ENCODE results near the gene BICDL2.

The BICDL2 gene

DNA sequence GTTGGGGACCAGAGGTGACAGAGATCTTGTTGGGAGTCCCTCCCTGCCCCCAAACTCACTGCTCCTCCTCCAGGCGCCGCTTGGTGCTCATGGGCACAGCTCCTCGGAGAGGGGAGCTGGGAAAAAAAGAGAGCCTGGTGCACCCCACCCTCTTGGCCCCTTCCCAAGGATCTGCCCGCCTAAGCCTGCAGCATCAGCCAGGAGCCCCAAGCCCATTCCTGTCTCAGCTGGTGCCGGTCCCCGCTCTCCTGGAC lies 13.4 kb downstream of the BICDL2 start:
- no peak for DNase-seq

GRCh38 chr16:3022684-3023414 lies 13.9 kb downstream of the BICDL2 start:
- DNase-seq = no peak

GRCh38 chr16:3022208-3022683 lies 14.5 kb downstream of the BICDL2 start:
- no peak for DNase-seq

GRCh38 chr16:3021449-3022207 lies 15.1 kb downstream of the BICDL2 start:
- DNase-seq = no peak

DNA sequence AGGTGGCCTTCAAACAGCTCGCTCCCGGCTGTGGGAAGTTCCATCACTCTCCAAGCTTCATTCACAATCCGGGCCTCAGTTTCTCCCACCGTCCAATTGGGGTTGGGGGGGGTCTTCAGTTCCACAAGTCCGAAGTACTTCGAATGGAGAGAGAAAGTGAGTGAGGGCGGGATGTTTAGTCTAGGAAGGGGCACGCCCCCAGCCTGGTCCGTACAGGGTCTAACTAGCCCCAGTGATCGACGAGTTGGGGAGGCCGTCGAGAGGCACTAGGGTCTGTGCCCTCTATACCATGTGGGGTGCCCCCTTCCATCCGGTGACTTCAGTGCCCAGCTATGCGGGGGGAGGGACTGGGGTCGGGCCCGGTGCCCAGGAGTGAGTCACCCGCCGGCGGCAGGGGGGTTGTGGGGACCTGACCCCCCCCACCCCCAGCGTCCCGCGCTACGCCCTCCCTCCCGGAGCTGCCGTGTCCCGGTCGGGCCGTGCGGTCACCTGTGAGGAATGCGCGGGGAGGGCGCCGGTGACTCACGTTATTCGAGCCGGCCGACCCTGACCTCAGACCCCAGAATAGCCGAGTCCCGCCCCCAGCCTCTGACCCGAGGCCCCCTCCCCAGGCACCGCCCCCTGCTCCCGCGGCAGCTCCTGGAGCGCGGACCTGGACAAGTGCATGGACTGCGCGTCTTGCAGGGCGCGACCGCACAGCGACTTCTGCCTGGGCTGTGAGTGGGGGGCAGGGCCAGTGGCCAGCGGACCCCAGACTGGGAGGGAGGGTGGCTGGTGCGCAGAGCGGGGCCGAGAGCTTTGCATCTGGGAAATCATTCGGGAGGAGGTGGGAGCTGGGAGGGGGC lies 15.9 kb downstream of the BICDL2 start:
- DNase-seq = peak in 1 of 2 donors; percentile 24

DNA sequence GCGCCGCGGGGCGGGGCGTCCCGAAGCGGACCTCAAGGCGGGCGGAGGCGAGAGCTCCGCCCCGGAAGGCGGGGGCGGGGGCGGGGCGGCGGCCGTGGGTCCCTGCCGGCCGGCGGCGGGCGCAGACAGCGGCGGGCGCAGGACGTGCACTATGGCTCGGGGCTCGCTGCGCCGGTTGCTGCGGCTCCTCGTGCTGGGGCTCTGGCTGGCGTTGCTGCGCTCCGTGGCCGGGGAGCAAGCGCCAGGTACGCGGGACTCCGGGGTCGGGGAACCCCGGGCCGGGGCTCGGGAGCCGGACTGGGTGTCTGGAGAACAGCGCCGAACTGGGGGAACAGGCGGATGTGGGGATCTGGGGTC lies 16.5 kb downstream of the BICDL2 start, which contains the start of gene TNFRSF12A:
TNFRSF12A (plus strand) TSS at position 122 of the 357 bp plus-strand sequence; CDS start at position 152, 30 bp downstream.
- DNase-seq = peak in 1 of 2 donors; percentile 33

DNA sequence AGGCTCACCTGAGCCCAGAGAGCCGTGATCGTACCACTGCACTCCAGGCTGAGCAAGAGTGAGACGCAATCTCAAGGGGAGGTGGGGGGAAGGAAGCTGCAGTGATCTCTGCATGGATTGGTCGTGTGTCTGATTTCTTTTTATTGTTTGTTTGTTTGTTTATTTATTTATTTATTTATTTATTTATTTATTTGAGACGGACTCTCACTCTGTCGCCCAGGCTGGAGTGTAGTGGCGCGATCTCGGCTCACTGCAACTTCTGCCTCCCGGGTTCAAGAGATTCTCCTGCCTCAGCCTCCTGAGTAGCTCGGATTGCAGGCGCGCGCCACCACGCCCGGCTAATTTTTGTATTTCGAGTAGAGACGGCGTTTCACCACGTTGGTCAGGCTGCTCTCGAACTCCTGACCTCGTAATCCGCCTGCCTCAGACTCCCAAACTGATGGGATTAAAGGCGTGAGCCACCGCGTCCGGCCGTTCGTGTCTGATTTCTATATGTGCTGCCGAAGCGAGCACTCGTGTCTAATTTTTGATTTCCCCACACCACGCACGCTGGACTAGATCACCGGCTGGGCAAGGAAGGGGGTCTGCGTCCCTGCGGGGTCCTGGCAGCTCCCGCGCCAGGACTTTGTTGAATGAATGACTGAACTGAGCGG lies 17.0 kb downstream of the BICDL2 start:
- no peak for DNase-seq

DNA sequence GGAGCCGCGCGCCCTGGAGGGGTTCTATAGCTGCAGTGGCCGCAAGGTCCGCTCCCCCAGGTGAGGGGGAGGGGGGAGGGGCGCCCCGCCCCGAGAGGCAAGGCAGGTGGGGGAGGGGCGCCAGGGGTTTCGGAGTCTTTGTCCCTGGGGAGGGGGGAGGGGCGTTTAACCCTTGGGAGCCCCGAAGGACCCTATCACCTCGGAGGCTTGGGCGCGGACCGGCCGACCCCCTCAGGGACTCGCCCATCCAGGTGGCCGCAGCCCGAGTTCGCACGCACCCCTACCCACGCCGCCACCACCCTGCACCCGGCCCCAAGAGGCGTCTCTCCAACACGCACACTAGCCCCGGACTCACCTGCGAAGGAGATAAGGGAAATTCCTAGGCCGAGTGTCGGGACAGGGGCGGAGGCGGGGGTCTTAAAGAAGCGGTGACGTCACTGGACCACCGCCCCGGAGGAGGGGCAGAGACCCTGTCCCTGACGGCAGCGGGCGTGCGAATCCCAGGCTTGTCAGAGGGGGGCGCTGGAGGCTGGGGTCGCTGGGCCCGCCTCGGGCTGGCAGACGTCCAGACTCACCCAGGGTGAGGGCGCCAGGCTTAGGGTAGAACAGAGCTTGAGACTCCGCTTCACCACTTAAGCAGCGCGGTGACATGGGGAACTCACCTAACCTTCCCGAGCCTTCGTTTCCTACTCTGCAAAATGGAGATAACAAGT lies 18.8 kb downstream of the BICDL2 start, which contains the start of gene CLDN6:
CLDN6 (minus strand) TSS at position 390 of the 713 bp plus-strand sequence. CDS start 2,162 bp downstream, outside the sequence.
- no peak for DNase-seq

GRCh38 chr16:3017344-3017743 lies 19.4 kb downstream of the BICDL2 start:
- DNase-seq = no peak

DNA sequence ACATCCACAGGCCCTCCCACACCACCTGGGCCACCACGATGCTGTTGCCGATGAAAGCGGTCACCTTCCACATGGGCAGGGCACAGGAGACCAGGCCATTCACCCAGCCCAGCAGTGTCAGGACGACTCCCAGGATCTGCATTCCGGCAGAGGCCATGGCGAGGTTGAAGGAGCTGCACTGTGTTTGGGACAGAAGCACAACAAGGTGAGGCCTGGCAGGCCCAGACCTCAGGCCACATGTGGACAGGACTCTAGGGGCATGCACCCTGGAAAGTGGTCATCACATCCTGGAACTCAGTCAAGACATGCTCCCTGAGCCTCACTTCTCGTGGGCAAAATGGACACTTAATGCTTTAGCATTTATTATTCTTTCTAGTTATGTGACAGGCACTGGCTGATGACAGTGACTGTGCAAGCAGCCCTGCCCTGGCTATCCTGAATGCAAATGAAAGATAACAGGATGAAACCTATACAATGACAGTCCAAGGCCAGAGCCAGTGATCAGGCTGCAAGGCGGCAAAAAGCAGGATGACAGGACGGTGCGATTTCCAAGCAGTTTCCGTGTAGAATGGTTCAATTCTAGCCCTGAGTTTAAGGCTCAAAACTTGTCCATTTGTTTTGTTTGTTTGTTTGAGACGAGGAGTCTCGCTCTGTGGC lies 20.8 kb downstream of the BICDL2 start:
- no peak for DNase-seq

GRCh38 chr16:3014971-3015370 lies 21.8 kb downstream of the BICDL2 start:
- DNase-seq = no peak

DNA sequence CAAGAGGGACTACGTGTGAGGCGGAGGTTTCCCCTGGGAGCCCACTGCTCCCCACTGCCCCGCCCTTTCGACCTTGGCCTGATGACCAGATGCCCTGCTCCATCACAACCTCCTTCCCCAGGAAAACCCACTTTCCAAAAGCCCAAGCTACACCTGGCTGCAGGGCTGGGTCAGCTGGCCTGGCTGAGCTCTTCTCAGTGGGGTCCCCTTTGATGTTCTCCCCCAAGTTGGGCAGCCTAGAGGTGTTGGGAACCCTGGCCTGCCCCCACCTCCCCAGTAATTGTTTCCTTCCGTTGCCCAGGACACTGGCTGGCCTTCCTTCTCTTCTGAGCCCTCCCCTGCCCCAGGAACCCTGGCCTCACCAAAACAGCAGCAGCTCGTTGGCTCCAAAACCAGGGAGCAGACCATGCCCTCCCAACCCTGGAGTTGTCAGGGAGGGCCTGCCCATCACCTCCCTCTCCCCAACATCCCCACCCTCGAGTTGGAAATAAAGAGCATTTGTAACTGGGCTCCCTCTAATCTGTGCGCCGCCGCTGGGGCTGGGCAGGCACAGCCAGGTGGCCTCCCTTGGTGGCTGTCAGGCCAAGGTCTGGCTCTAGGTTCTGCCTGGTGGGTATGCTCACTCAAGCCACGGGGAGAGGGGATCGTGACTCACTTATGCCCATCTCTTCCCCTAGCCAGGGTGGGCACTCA lies 22.6 kb downstream of the BICDL2 start:
- DNase-seq = no peak

DNA sequence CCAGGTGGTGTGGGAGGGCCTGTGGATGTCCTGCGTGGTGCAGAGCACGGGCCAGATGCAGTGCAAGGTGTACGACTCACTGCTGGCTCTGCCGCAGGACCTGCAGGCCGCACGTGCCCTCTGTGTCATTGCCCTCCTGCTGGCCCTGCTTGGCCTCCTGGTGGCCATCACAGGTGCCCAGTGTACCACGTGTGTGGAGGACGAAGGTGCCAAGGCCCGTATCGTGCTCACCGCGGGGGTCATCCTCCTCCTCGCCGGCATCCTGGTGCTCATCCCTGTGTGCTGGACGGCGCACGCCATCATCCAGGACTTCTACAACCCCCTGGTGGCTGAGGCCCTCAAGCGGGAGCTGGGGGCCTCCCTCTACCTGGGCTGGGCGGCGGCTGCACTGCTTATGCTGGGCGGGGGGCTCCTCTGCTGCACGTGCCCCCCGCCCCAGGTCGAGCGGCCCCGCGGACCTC lies 23.2 kb downstream of the BICDL2 start:
- no peak for DNase-seq

- DNase-seq = no peak
Observed at GRCh38 chr16:3012828-3013420, 23.8 kb downstream of the BICDL2 start, which contains the start of gene CLDN9. Gene CLDN9, plus strand, starts transcription at chr16:3012923. Its CDS starts 440 bp downstream, at chr16:3013363.

GRCh38 chr16:3012246-3012645 lies 24.5 kb downstream of the BICDL2 start:
- DNase-seq = no peak

DNA sequence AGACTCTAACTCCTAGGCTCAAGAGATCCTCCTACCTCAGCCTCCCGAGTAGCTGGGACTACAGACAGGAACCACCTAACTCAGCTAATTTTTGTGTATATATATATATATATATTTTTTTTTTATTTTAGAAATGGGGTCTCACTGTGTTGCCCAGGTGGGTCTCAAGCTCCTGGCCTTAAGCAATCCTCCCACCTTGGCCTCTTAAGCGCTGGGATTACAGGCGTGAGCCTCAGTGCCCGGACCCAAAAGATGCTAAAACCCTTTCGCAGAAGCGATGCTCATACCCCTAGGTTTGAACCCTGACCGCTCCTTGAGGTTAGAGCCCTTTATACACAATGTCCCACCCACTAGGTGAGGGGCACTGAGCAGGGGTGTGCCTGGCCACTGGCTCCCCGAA lies 26.2 kb downstream of the BICDL2 start:
- no peak for DNase-seq

GRCh38 chr16:3009568-3010390 lies 27.0 kb downstream of the BICDL2 start:
- no peak for DNase-seq

DNA sequence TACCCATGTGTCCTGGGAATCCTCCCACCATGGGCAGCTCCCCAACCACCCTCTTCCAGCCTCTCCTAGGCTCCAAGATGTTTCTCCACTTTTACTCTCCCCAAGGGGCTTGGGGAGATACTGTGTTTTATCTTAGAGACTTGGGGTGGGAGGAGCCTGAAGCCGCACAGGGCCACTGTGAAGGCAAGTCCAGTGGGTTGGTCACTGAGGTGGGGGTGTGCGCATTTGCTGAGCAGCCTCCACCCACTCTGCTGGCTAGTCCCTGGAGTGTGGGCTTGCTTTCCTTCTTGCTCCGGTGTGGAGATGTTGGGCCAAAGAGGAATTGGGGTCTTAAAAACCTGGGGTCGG lies 28.1 kb downstream of the BICDL2 start:
- no peak for DNase-seq

- no peak for DNase-seq
Observed at GRCh38 chr16:3007957-3008689, 28.6 kb downstream of the BICDL2 start.

All from hippocampal formation (tissue), 2 donors.